ENCODE results near the gene CDIPT. TPM values are rescaled to one million over a fixed set of nuclear protein-coding genes. Genes with fewer than 3 reads are reported as not detected.

Gene CDIPT
- total RNA-seq, 1 experiment from 2014 or later: 57.4 TPM

GRCh38 chr16:29906520-29907244 lies 43.7 kb upstream of the CDIPT start:
- H3K9me2 ChIP-seq (replicated peaks; ENCODE audit: insufficient read depth, low read length): no peaks in the 10 kb centered on the region
- no peak overlapping the region for H3K27ac ChIP-seq (ENCODE audit: low read length)
- H3K27me3 ChIP-seq (ENCODE audit: low read length): no peaks in the 10 kb centered on the region
- no peak overlapping the region for H3K4me3 ChIP-seq (ENCODE audit: low read length)
- H3K9me3 ChIP-seq (ENCODE audit: low read length): no peaks in the 10 kb centered on the region
- H3K4me1 ChIP-seq (ENCODE audit: low read length): no peaks in the 10 kb centered on the region
- H3K36me3 ChIP-seq (ENCODE audit: insufficient read depth, low read length): no peaks in the 10 kb centered on the region
- no peaks in the 10 kb centered on the region for H4K20me1 ChIP-seq (ENCODE audit: insufficient read depth, low read depth, low read length)
- H3K79me2 ChIP-seq (ENCODE audit: low read length): no peaks in the 10 kb centered on the region
- H2AFZ ChIP-seq (ENCODE audit: low read length): no peak overlapping the region
- no peak overlapping the region for H3K9ac ChIP-seq (ENCODE audit: low read length)
- H3K4me2 ChIP-seq (ENCODE audit: low read depth, low read length, poor library complexity, severe bottlenecking): no peak overlapping the region
- no peak for DNase-seq

GRCh38 chr16:29905668-29906067 lies 42.6 kb upstream of the CDIPT start:
- Histone ChIP-seq H3K9me3 (ENCODE audit: low read length) (no peaks in the 10 kb centered on the region), H3K4me2 (ENCODE audit: low read depth, low read length, poor library complexity, severe bottlenecking) (no peak overlapping the region), H3K9ac (ENCODE audit: low read length) (no peak overlapping the region), H3K36me3 (ENCODE audit: insufficient read depth, low read length) (no peaks in the 10 kb centered on the region), H3K27ac (ENCODE audit: low read length) (no peak overlapping the region), H2AFZ (ENCODE audit: low read length) (no peak overlapping the region), H3K9me2 (replicated peaks; ENCODE audit: insufficient read depth, low read length) (no peaks in the 10 kb centered on the region), H3K4me1 (ENCODE audit: low read length) (peaks cover 3% of the 10 kb centered on the region), H3K27me3 (ENCODE audit: low read length) (no peaks in the 10 kb centered on the region), H3K4me3 (ENCODE audit: low read length) (no peak overlapping the region), H4K20me1 (ENCODE audit: insufficient read depth, low read depth, low read length) (no peaks in the 10 kb centered on the region), H3K79me2 (ENCODE audit: low read length) (no peaks in the 10 kb centered on the region)
- DNase-seq: no peak

GRCh38 chr16:29904947-29905346 lies 41.9 kb upstream of the CDIPT start:
- Histone ChIP-seq H4K20me1 (ENCODE audit: insufficient read depth, low read depth, low read length) (no peaks in the 10 kb centered on the region), H2AFZ (ENCODE audit: low read length) (no peak overlapping the region), H3K9me3 (ENCODE audit: low read length) (no peaks in the 10 kb centered on the region), H3K79me2 (ENCODE audit: low read length) (no peaks in the 10 kb centered on the region), H3K4me2 (ENCODE audit: low read depth, low read length, poor library complexity, severe bottlenecking) (no peak overlapping the region), H3K4me3 (ENCODE audit: low read length) (no peak overlapping the region), H3K36me3 (ENCODE audit: insufficient read depth, low read length) (no peaks in the 10 kb centered on the region), H3K4me1 (ENCODE audit: low read length) (peaks cover 8% of the 10 kb centered on the region), H3K9me2 (replicated peaks; ENCODE audit: insufficient read depth, low read length) (no peaks in the 10 kb centered on the region), H3K9ac (ENCODE audit: low read length) (no peak overlapping the region), H3K27me3 (ENCODE audit: low read length) (no peaks in the 10 kb centered on the region), H3K27ac (ENCODE audit: low read length) (no peak overlapping the region)
- DNase-seq: no peak

GRCh38 chr16:29903590-29903989 lies 40.6 kb upstream of the CDIPT start:
- no peak for DNase-seq
- Histone ChIP-seq H3K9ac (ENCODE audit: low read length) (no peak overlapping the region), H3K79me2 (ENCODE audit: low read length) (no peaks in the 10 kb centered on the region), H3K27ac (ENCODE audit: low read length) (no peak overlapping the region), H3K4me2 (ENCODE audit: low read depth, low read length, poor library complexity, severe bottlenecking) (no peak overlapping the region), H3K4me3 (ENCODE audit: low read length) (no peak overlapping the region), H3K9me2 (replicated peaks; ENCODE audit: insufficient read depth, low read length) (no peaks in the 10 kb centered on the region), H3K4me1 (ENCODE audit: low read length) (peaks cover 15% of the 10 kb centered on the region), H3K9me3 (ENCODE audit: low read length) (no peaks in the 10 kb centered on the region), H3K36me3 (ENCODE audit: insufficient read depth, low read length) (no peaks in the 10 kb centered on the region), H3K27me3 (ENCODE audit: low read length) (no peaks in the 10 kb centered on the region), H2AFZ (ENCODE audit: low read length) (no peak overlapping the region), H4K20me1 (ENCODE audit: insufficient read depth, low read depth, low read length) (no peaks in the 10 kb centered on the region)

GRCh38 chr16:29901607-29901945 lies 38.5 kb upstream of the CDIPT start:
- Histone ChIP-seq H3K4me3 (ENCODE audit: low read length) (no peak overlapping the region), H3K4me1 (ENCODE audit: low read length) (peaks cover 15% of the 10 kb centered on the region), H3K27ac (ENCODE audit: low read length) (no peak overlapping the region), H3K79me2 (ENCODE audit: low read length) (no peaks in the 10 kb centered on the region), H3K9me2 (replicated peaks; ENCODE audit: insufficient read depth, low read length) (no peaks in the 10 kb centered on the region), H3K9ac (ENCODE audit: low read length) (no peak overlapping the region), H3K27me3 (ENCODE audit: low read length) (no peaks in the 10 kb centered on the region), H4K20me1 (ENCODE audit: insufficient read depth, low read depth, low read length) (no peaks in the 10 kb centered on the region), H3K9me3 (ENCODE audit: low read length) (no peaks in the 10 kb centered on the region), H3K36me3 (ENCODE audit: insufficient read depth, low read length) (no peaks in the 10 kb centered on the region), H2AFZ (ENCODE audit: low read length) (no peak overlapping the region), H3K4me2 (ENCODE audit: low read depth, low read length, poor library complexity, severe bottlenecking) (no peak overlapping the region)
- DNase-seq: no peak

GRCh38 chr16:29900888-29901606 lies 38.0 kb upstream of the CDIPT start:
- Histone ChIP-seq H3K9me3 (ENCODE audit: low read length) (no peaks in the 10 kb centered on the region), H3K9me2 (replicated peaks; ENCODE audit: insufficient read depth, low read length) (no peaks in the 10 kb centered on the region), H3K4me2 (ENCODE audit: low read depth, low read length, poor library complexity, severe bottlenecking) (peak overlapping the region; percentile 93), H3K27ac (ENCODE audit: low read length) (no peak overlapping the region), H3K36me3 (ENCODE audit: insufficient read depth, low read length) (no peaks in the 10 kb centered on the region), H3K27me3 (ENCODE audit: low read length) (no peaks in the 10 kb centered on the region), H3K4me1 (ENCODE audit: low read length) (peaks cover 15% of the 10 kb centered on the region), H4K20me1 (ENCODE audit: insufficient read depth, low read depth, low read length) (no peaks in the 10 kb centered on the region), H3K9ac (ENCODE audit: low read length) (peak overlapping the region; percentile 64), H3K4me3 (ENCODE audit: low read length) (peak overlapping the region; percentile 69), H3K79me2 (ENCODE audit: low read length) (no peaks in the 10 kb centered on the region), H2AFZ (ENCODE audit: low read length) (peak overlapping the region; percentile 96)
- peak; percentile 40 for DNase-seq

GRCh38 chr16:29900102-29900887 lies 37.3 kb upstream of the CDIPT start, which contains the start of gene ASPHD1:
TSS of gene ASPHD1 (plus strand) at chr16:29900488. CDS start at chr16:29900972, 484 bp downstream.
- peak; percentile 88 for DNase-seq
- H3K9me3 ChIP-seq (ENCODE audit: low read length): no peaks in the 10 kb centered on the region
- H3K36me3 ChIP-seq (ENCODE audit: insufficient read depth, low read length): no peaks in the 10 kb centered on the region
- H3K4me1 ChIP-seq (ENCODE audit: low read length): peaks cover 15% of the 10 kb centered on the region
- H3K79me2 ChIP-seq (ENCODE audit: low read length): no peaks in the 10 kb centered on the region
- H4K20me1 ChIP-seq (ENCODE audit: insufficient read depth, low read depth, low read length): no peaks in the 10 kb centered on the region
- no peak within 1 kb of the TSS for H3K27ac ChIP-seq (ENCODE audit: low read length)
- peak within 1 kb of the TSS; percentile 64 for H3K9ac ChIP-seq (ENCODE audit: low read length)
- H2AFZ ChIP-seq (ENCODE audit: low read length): peak within 1 kb of the TSS; percentile 96
- H3K4me2 ChIP-seq (ENCODE audit: low read depth, low read length, poor library complexity, severe bottlenecking): peak within 1 kb of the TSS; percentile 93
- H3K9me2 ChIP-seq (replicated peaks; ENCODE audit: insufficient read depth, low read length): no peaks in the 10 kb centered on the region
- H3K27me3 ChIP-seq (ENCODE audit: low read length): no peaks in the 10 kb centered on the region
- H3K4me3 ChIP-seq (ENCODE audit: low read length): peak within 1 kb of the TSS; percentile 69

GRCh38 chr16:29899516-29900101 lies 36.6 kb upstream of the CDIPT start, which contains the start of gene SEZ6L2:
TSS of gene SEZ6L2 (minus strand) at chr16:29899550. CDS start at chr16:29899019, 531 bp downstream.
- Histone ChIP-seq H4K20me1 (ENCODE audit: insufficient read depth, low read depth, low read length) (no peaks in the 10 kb centered on the region), H3K9me2 (replicated peaks; ENCODE audit: insufficient read depth, low read length) (no peaks in the 10 kb centered on the region), H3K79me2 (ENCODE audit: low read length) (no peaks in the 10 kb centered on the region), H3K27me3 (ENCODE audit: low read length) (no peaks in the 10 kb centered on the region), H3K36me3 (ENCODE audit: insufficient read depth, low read length) (no peaks in the 10 kb centered on the region), H3K9ac (ENCODE audit: low read length) (peak within 1 kb of the TSS; percentile 64), H3K4me2 (ENCODE audit: low read depth, low read length, poor library complexity, severe bottlenecking) (peak within 1 kb of the TSS; percentile 93), H3K4me3 (ENCODE audit: low read length) (peak within 1 kb of the TSS; percentile 69), H2AFZ (ENCODE audit: low read length) (peak within 1 kb of the TSS; percentile 96), H3K4me1 (ENCODE audit: low read length) (peaks cover 15% of the 10 kb centered on the region), H3K27ac (ENCODE audit: low read length) (no peak within 1 kb of the TSS), H3K9me3 (ENCODE audit: low read length) (no peaks in the 10 kb centered on the region)
- DNase-seq: peak; percentile 75

Measured in Karpas-422 (cell line).